GM12892 (cell line): ENCODE measurements around the gene PPP2R5E.

Experiments used
- POLR2A ChIP-seq: IDR thresholded peaks from 2 replicates; pipeline ENCODE4 v1.6.1; 2011; ENCODE audit warnings: low read depth, low read length, control low read depth
- POLR2AphosphoS5 ChIP-seq: IDR thresholded peaks from 2 replicates; pipeline ENCODE4 v1.6.1; 2011; ENCODE audit warnings: low read depth, low read length, control low read depth
- TAF1 ChIP-seq: IDR thresholded peaks from 2 replicates; pipeline ENCODE4 v1.6.1; 2011; ENCODE audit warnings: low read depth, mild to moderate bottlenecking, control low read depth, low read length, borderline replicate concordance

DNA sequence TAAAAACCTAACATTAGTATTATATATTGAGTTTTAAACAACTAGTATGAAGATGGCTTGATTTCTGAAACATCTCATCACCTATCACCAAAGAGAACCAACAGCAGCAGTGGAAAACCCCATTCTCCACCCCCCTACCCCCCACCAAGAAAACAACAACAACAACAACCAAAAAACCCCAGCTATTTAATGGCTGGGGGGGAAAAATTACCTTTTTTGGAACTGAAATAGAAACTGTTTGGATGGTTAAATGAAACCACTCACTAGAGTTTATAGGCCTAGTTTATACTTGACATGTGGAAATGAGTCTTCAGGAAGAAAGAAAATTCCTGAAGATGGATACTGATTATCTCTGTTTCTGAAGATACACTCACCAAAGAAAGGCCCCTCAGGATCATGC lies 30.3 kb downstream of the PPP2R5E start:
- TF ChIP-seq POLR2A (no peak), POLR2AphosphoS5 (no peak), TAF1 (no peak)
